Fibroblast of lung (primary cell): Measurements from ENCODE around the gene MEX3A. TPM values are rescaled to one million over a fixed set of nuclear protein-coding genes. Genes with fewer than 3 reads are reported as not detected.

Source experiments
- DNase-seq, 2 donors: peaks; one replicate each; pipeline versions ENCODE4 v3.0.0 to v3.0.0-alpha.2; 2010; ENCODE audit warnings: low read depth in 2 of 2
- H2AFZ ChIP-seq: 2 replicates; pipeline ENCODE4 v1.5.1; 2012; ENCODE audit warnings: low read length, control low read depth, inconsistent platforms
- H3K27ac ChIP-seq: 2 replicates; pipeline ENCODE4 v1.5.1; 2011; ENCODE audit warnings: low read length, control low read depth; ENCODE audit not compliant: insufficient read depth
- H3K27me3 ChIP-seq: 2 replicates; pipeline ENCODE4 v1.5.1; 2011; ENCODE audit warnings: mild to moderate bottlenecking, low read length; ENCODE audit not compliant: control insufficient read depth, insufficient read depth
- H3K36me3 ChIP-seq: 2 replicates; pipeline ENCODE4 v1.5.1; 2011; ENCODE audit warnings: low read length; ENCODE audit not compliant: control insufficient read depth, insufficient read depth
- H3K4me1 ChIP-seq: 2 replicates; pipeline ENCODE4 v1.5.1; 2011; ENCODE audit warnings: low read length; ENCODE audit not compliant: control insufficient read depth, insufficient read depth; ENCODE audit errors: extremely low read depth
- H3K4me2 ChIP-seq: 2 replicates; pipeline ENCODE4 v1.5.1; 2011; ENCODE audit warnings: low read length, control low read depth; ENCODE audit not compliant: insufficient read depth; ENCODE audit errors: extremely low read depth
- H3K4me3 ChIP-seq, 4 experiments: fragments of 200-600 bp in 1 of 4; sonication (generic) in 1 of 4; replicated peaks in 1 of 4; 2 replicates each; pipeline ENCODE4 v1.5.1; 2011 to 2016; ENCODE audit warnings: low read length in 4 of 4, low read depth in 3 of 4, mild to moderate bottlenecking in 3 of 4, control low read depth in 2 of 4, inconsistent platforms in 1 of 4, mixed read lengths in 1 of 4; ENCODE audit not compliant: insufficient read depth in 1 of 4; ENCODE audit errors: control extremely low read depth in 1 of 4
- H3K79me2 ChIP-seq: 2 replicates; pipeline ENCODE4 v1.5.1; 2012; ENCODE audit warnings: mild to moderate bottlenecking, low read length, inconsistent platforms; ENCODE audit not compliant: control insufficient read depth, insufficient read depth
- H3K9ac ChIP-seq: 2 replicates; pipeline ENCODE4 v1.5.1; 2011; ENCODE audit warnings: mild to moderate bottlenecking, low read length, control low read depth; ENCODE audit not compliant: insufficient read depth
- H3K9me3 ChIP-seq: 2 replicates; pipeline ENCODE4 v1.5.1; 2012; ENCODE audit warnings: low read depth, low read length; ENCODE audit not compliant: control insufficient read depth, insufficient read depth
- H4K20me1 ChIP-seq: 2 replicates; pipeline ENCODE4 v1.5.1; 2011; ENCODE audit warnings: low read length; ENCODE audit not compliant: control insufficient read depth, insufficient read depth; ENCODE audit errors: extremely low read depth
- CTCF ChIP-seq, 2 donors: IDR thresholded peaks in 1 of 2; conservative IDR thresholded peaks in 1 of 2; 1 replicate in 1 of 2; 2 replicates in 1 of 2; pipeline ENCODE4 v1.5.1; 2011 to 2012; ENCODE audit warnings: low read length in 2 of 2, control low read depth in 1 of 2, inconsistent platforms in 1 of 2, low read depth in 1 of 2, mild to moderate bottlenecking in 1 of 2
- EZH2 ChIP-seq: IDR thresholded peaks from 2 replicates; pipeline ENCODE4 v1.5.1; 2012; ENCODE audit warnings: low read length, control low read depth, mild to moderate bottlenecking; ENCODE audit errors: missing control alignments
- polyA minus RNA-seq: library from RNA; depleted of rRNA, polyadenylated mRNA; stranded (reverse); fragments of >200 nt; gene quantifications from 2 replicates; pipeline ENCODE4 v1.2.3, GENCODE V29; 2011; ENCODE audit warnings: low replicate concordance
- polyA plus RNA-seq, 2 donors: library from polyadenylated mRNA; depleted of rRNA in 1 of 2; stranded (reverse) in 1 of 2; unstranded in 1 of 2; fragments of >200 nt; gene quantifications; 2 replicates each; pipeline ENCODE4 v1.2.1, GENCODE V29; 2011 to 2012; ENCODE audit warnings: missing spikeins in 1 of 2
- total RNA-seq: library from RNA; depleted of rRNA; stranded (reverse); fragments of >200 nt; gene quantifications from 2 replicates; pipeline ENCODE4 v1.2.1, GENCODE V29; 2014

The MEX3A gene
- total RNA-seq (1.5 and 1.7 TPM in 2 replicates), polyA plus RNA-seq (0.96 and 2.1 TPM in 2 replicates), polyA minus RNA-seq (2.4 and 3.9 TPM in 2 replicates)
- polyA plus RNA-seq (2012) = 0.94 and 2.9 TPM in 2 replicates

- peak within 1 kb of the TSS; percentile 70 to 89 (median 78) for H3K4me3 ChIP-seq
- peak; percentile 70 to 73 for DNase-seq
- H3K27me3 ChIP-seq = no peaks in the 10 kb centered on the region
- TF ChIP-seq CTCF (conservative IDR thresholded peaks at IDR 0.05 in 1 of 2, IDR thresholded peaks at IDR 0.05 in 1 of 2; ENCODE audit: low read depth in 1 of 2, low read length in 2 of 2) = no peak
- no peak for TF ChIP-seq EZH2
- H3K9ac ChIP-seq = peak within 1 kb of the TSS; percentile 62
- H2AFZ ChIP-seq = peak within 1 kb of the TSS; percentile 94
- H3K4me1 ChIP-seq = peaks cover 3% of the 10 kb centered on the region
- peak within 1 kb of the TSS; percentile 14 for H3K27ac ChIP-seq
- H3K4me2 ChIP-seq = peak within 1 kb of the TSS; percentile 92
- no peaks in the 10 kb centered on the region for H3K9me3 ChIP-seq
- H3K79me2 ChIP-seq = no peaks in the 10 kb centered on the region
- no peaks in the 10 kb centered on the region for H4K20me1 ChIP-seq
- H3K36me3 ChIP-seq = no peaks in the 10 kb centered on the region
These were observed at the start of gene MEX3A for GRCh38 chr1:156082309-156083091. Gene MEX3A (minus strand): TSS chr1:156082465. CDS start chr1:156081998, 467 bp downstream.

GRCh38 chr1:156130578-156130942 lies 48.3 kb upstream of the MEX3A start:
- no peak for TF ChIP-seq CTCF (conservative IDR thresholded peaks at IDR 0.05 in 1 of 2, IDR thresholded peaks at IDR 0.05 in 1 of 2; ENCODE audit: low read depth in 1 of 2, low read length in 2 of 2)
- no peak for TF ChIP-seq EZH2

GRCh38 chr1:156129687-156130577 lies 47.7 kb upstream of the MEX3A start:
- Histone ChIP-seq H3K4me2 (peak overlapping the region; percentile 95), H3K4me3 (peak overlapping the region; percentile 28 to 52 (median 37)), H3K4me1 (peaks cover 37% of the 10 kb centered on the region), H3K9ac (peak overlapping the region; percentile 76), H3K36me3 (peaks cover 27% of the 10 kb centered on the region), H2AFZ (no peak overlapping the region), H3K79me2 (peaks cover 87% of the 10 kb centered on the region), H3K27me3 (no peaks in the 10 kb centered on the region), H3K9me3 (no peaks in the 10 kb centered on the region), H4K20me1 (peaks cover 2% of the 10 kb centered on the region), H3K27ac (peak overlapping the region; percentile 99)
- TF ChIP-seq CTCF (conservative IDR thresholded peaks at IDR 0.05 in 1 of 2, IDR thresholded peaks at IDR 0.05 in 1 of 2; ENCODE audit: low read depth in 1 of 2, low read length in 2 of 2) = peak; percentile 90 to 96
- TF ChIP-seq EZH2 = no peak
- DNase-seq = peak; percentile 97

More at GRCh38 chr1:156130578-156130942, 48.3 kb upstream of the MEX3A start:
- H2AFZ ChIP-seq = no peak overlapping the region
- H3K36me3 ChIP-seq = peaks cover 30% of the 10 kb centered on the region
- H3K4me1 ChIP-seq = peaks cover 35% of the 10 kb centered on the region
- no peaks in the 10 kb centered on the region for H3K27me3 ChIP-seq
- no peak overlapping the region for H3K4me3 ChIP-seq
- H4K20me1 ChIP-seq = peaks cover 2% of the 10 kb centered on the region
- H3K4me2 ChIP-seq = no peak overlapping the region
- no peaks in the 10 kb centered on the region for H3K9me3 ChIP-seq
- peaks cover 87% of the 10 kb centered on the region for H3K79me2 ChIP-seq
- no peak for DNase-seq
- H3K9ac ChIP-seq = peak overlapping the region; percentile 54
- peak overlapping the region; percentile 99 for H3K27ac ChIP-seq
